Measurements from ENCODE around the gene CDK5. TPM values are rescaled to one million over a fixed set of nuclear protein-coding genes. Genes with fewer than 3 reads are reported as not detected.
A peak's percentile ranks its signal among the peaks of the same experiment; 100 is the strongest.

Gene CDK5
- total RNA-seq, 2 experiments from 2014 or later: 26.0 to 26.9 TPM

GRCh38 chr7:151040616-151041375 is 16.9 kb downstream of the CDK5 start:
- CTCF ChIA-PET: interaction anchor here (1.7 to 2.8 kb wide), 4 partner anchors 10 to 32 kb away, joined by 4 to 9 read pairs (median 6); no protein-coding TSS in a partner anchor
- no peak for DNase-seq
- Mint-ChIP-seq H3K4me3 (no peak overlapping the region), H3K36me3 (ENCODE audit: low read depth) (peaks cover 5% of the 10 kb centered on the region), H3K27ac (no peak overlapping the region), H3K4me1 (peaks cover 13% of the 10 kb centered on the region), H3K9me3 (no peaks in the 10 kb centered on the region), H3K27me3 (no peaks in the 10 kb centered on the region)
- POLR2A ChIA-PET: no interaction called here

GRCh38 chr7:151039850-151040548 is 17.7 kb downstream of the CDK5 start:
- Mint-ChIP-seq H3K27ac (no peak overlapping the region), H3K36me3 (ENCODE audit: low read depth) (peaks cover 2% of the 10 kb centered on the region), H3K4me1 (peaks cover 13% of the 10 kb centered on the region), H3K4me3 (no peak overlapping the region), H3K27me3 (no peaks in the 10 kb centered on the region), H3K9me3 (no peaks in the 10 kb centered on the region)
- ChIA-PET POLR2A (no interaction called here), CTCF (interaction anchor here (1.0 to 2.8 kb wide), 4 partner anchors 9 to 31 kb away, joined by 3 to 9 read pairs (median 6); no protein-coding TSS in a partner anchor)
- DNase-seq: no peak

GRCh38 chr7:151038951-151039849 is 18.5 kb downstream of the CDK5 start:
- CTCF ChIA-PET: interaction anchor here (1.0 to 2.8 kb wide), 4 partner anchors 8 to 30 kb away, joined by 3 to 9 read pairs (median 6); no protein-coding TSS in a partner anchor
- POLR2A ChIA-PET: no interaction called here
- H3K9me3 Mint-ChIP-seq: no peaks in the 10 kb centered on the region
- no peak overlapping the region for H3K4me3 Mint-ChIP-seq
- DNase-seq: peak; percentile 18
- peak overlapping the region; percentile 69 for H3K27ac Mint-ChIP-seq
- peaks cover 13% of the 10 kb centered on the region for H3K4me1 Mint-ChIP-seq
- no peaks in the 10 kb centered on the region for H3K27me3 Mint-ChIP-seq
- peaks cover 2% of the 10 kb centered on the region for H3K36me3 Mint-ChIP-seq (ENCODE audit: low read depth)

- Mint-ChIP-seq H3K36me3 (ENCODE audit: low read depth) (peaks cover 2% of the 10 kb centered on the region), H3K27me3 (no peaks in the 10 kb centered on the region), H3K4me3 (no peak overlapping the region), H3K9me3 (no peaks in the 10 kb centered on the region), H3K27ac (no peak overlapping the region), H3K4me1 (peaks cover 13% of the 10 kb centered on the region)
- CTCF ChIA-PET: interaction anchor here (0.6 to 1.2 kb wide), 2 partner anchors 26 to 376 kb away, joined by 4 read pairs; no protein-coding TSS in a partner anchor
- POLR2A ChIA-PET: no interaction called here
- DNase-seq: no peak
Observed at GRCh38 chr7:151035902-151036301, 21.8 kb downstream of the CDK5 start.

GRCh38 chr7:151035026-151035717 is 22.5 kb downstream of the CDK5 start:
- Mint-ChIP-seq H3K36me3 (ENCODE audit: low read depth) (peaks cover 2% of the 10 kb centered on the region), H3K27me3 (no peaks in the 10 kb centered on the region), H3K4me3 (no peak overlapping the region), H3K4me1 (peaks cover 13% of the 10 kb centered on the region), H3K9me3 (no peaks in the 10 kb centered on the region), H3K27ac (no peak overlapping the region)
- DNase-seq: no peak
- CTCF ChIA-PET: interaction anchor here (0.6 to 1.2 kb wide), 3 partner anchors 26 to 684 kb away, joined by 4 to 5 read pairs (median 4); no protein-coding TSS in a partner anchor
- POLR2A ChIA-PET: no interaction called here

GRCh38 chr7:151034312-151035025 is 23.2 kb downstream of the CDK5 start:
- Mint-ChIP-seq H3K27ac (no peak overlapping the region), H3K4me1 (peaks cover 13% of the 10 kb centered on the region), H3K36me3 (ENCODE audit: low read depth) (peaks cover 2% of the 10 kb centered on the region), H3K4me3 (no peak overlapping the region), H3K27me3 (no peaks in the 10 kb centered on the region), H3K9me3 (no peaks in the 10 kb centered on the region)
- ChIA-PET POLR2A (no interaction called here), CTCF (interaction anchor here (0.6 to 3.6 kb wide), 3 partner anchors 11 to 684 kb away, joined by 3 to 20 read pairs (median 5); partner anchors contain the start of gene ATG9B)
- no peak for DNase-seq

GRCh38 chr7:151033864-151034249 is 23.8 kb downstream of the CDK5 start:
- ChIA-PET CTCF (interaction anchor here (1.5 to 3.6 kb wide), 2 partner anchors 10 to 15 kb away, joined by 3 to 20 read pairs; partner anchors contain the start of gene ATG9B), POLR2A (no interaction called here)

GRCh38 chr7:151032936-151033863 is 24.5 kb downstream of the CDK5 start:
- Mint-ChIP-seq H3K4me3 (no peak overlapping the region), H3K27me3 (no peaks in the 10 kb centered on the region), H3K4me1 (peaks cover 12% of the 10 kb centered on the region), H3K9me3 (no peaks in the 10 kb centered on the region), H3K27ac (no peak overlapping the region), H3K36me3 (ENCODE audit: low read depth) (peaks cover 5% of the 10 kb centered on the region)
- ChIA-PET CTCF (interaction anchor here (1.1 to 3.6 kb wide), 5 partner anchors 9 to 77 kb away, joined by 3 to 20 read pairs (median 4); partner anchors contain the start of gene ATG9B), POLR2A (no interaction called here)
- DNase-seq: no peak

More at GRCh38 chr7:151033864-151034249, 23.8 kb downstream of the CDK5 start:
- peaks cover 2% of the 10 kb centered on the region for H3K36me3 Mint-ChIP-seq (ENCODE audit: low read depth)
- peaks cover 12% of the 10 kb centered on the region for H3K4me1 Mint-ChIP-seq
- H3K27me3 Mint-ChIP-seq: no peaks in the 10 kb centered on the region
- H3K27ac Mint-ChIP-seq: no peak overlapping the region
- no peak for DNase-seq
- no peaks in the 10 kb centered on the region for H3K9me3 Mint-ChIP-seq
- no peak overlapping the region for H3K4me3 Mint-ChIP-seq

GRCh38 chr7:151031011-151031410 is 26.7 kb downstream of the CDK5 start:
- H3K9me3 Mint-ChIP-seq: no peaks in the 10 kb centered on the region
- H3K27me3 Mint-ChIP-seq: no peaks in the 10 kb centered on the region
- H3K36me3 Mint-ChIP-seq (ENCODE audit: low read depth): peaks cover 2% of the 10 kb centered on the region
- DNase-seq: no peak
- H3K4me1 Mint-ChIP-seq: peaks cover 28% of the 10 kb centered on the region
- ChIA-PET CTCF (interaction anchor here (1.1 to 3.6 kb wide), 5 partner anchors 9 to 22 kb away, joined by 4 to 20 read pairs (median 9); no protein-coding TSS in a partner anchor), POLR2A (no interaction called here)
- H3K27ac Mint-ChIP-seq: no peak overlapping the region
- no peak overlapping the region for H3K4me3 Mint-ChIP-seq

GRCh38 chr7:151028948-151029501 is 28.7 kb downstream of the CDK5 start:
- Mint-ChIP-seq H3K36me3 (ENCODE audit: low read depth) (peaks cover 2% of the 10 kb centered on the region), H3K4me3 (peak overlapping the region; percentile 88), H3K4me1 (peaks cover 28% of the 10 kb centered on the region), H3K9me3 (no peaks in the 10 kb centered on the region), H3K27ac (peak overlapping the region; percentile 96), H3K27me3 (no peaks in the 10 kb centered on the region)
- CTCF ChIA-PET: interaction anchor here (0.9 to 3.2 kb wide), 16 partner anchors 11 to 82 kb away, joined by 3 to 35 read pairs (median 4); partner anchors contain the start of genes CDK5 and FASTK
- POLR2A ChIA-PET: interaction anchor here (0.6 to 1.0 kb wide), 2 partner anchors 8 to 10 kb away, joined by 3 read pairs; no protein-coding TSS in a partner anchor
- no peak for DNase-seq

Measured in activated CD4-positive, alpha-beta T cell treated with anti-CD3 and anti-CD28 coated beads, Interleukin-2, amount 10 ng/mL, durations not matched to agents 7 days and 5 days (primary cell).